H9 (cell line): ENCODE results near the gene ATP13A2. TPM values are rescaled to one million over a fixed set of nuclear protein-coding genes. Genes with fewer than 3 reads are reported as not detected.

Source experiments
- DNase-seq: peaks from one replicate; pipeline ENCODE4 v3.0.0-alpha.2; 2017
- H2AFZ ChIP-seq: one replicate; pipeline ENCODE4 v1.6.1; 2013; ENCODE audit warnings: mild to moderate bottlenecking, low read length, control low read depth, moderate library complexity
- H2AK5ac ChIP-seq: 2 replicates; pipeline ENCODE4 v1.6.1; 2013; ENCODE audit warnings: low read length, control low read depth, mixed read lengths; ENCODE audit not compliant: insufficient read length
- H2BK120ac ChIP-seq: one replicate; pipeline ENCODE4 v1.6.1; 2013; ENCODE audit warnings: low read depth, mild to moderate bottlenecking, low read length, control low read depth, inconsistent platforms; ENCODE audit not compliant: poor library complexity, severe bottlenecking
- H2BK12ac ChIP-seq: 2 replicates; pipeline ENCODE4 v1.6.1; 2013; ENCODE audit warnings: low read length, control low read depth, mixed read lengths, low read depth; ENCODE audit not compliant: insufficient read length
- H2BK15ac ChIP-seq: 2 replicates; pipeline ENCODE4 v1.6.1; 2013; ENCODE audit warnings: low read depth, low read length, control low read depth
- H2BK20ac ChIP-seq: one replicate; pipeline ENCODE4 v1.6.1; 2013; ENCODE audit warnings: low read depth, mild to moderate bottlenecking, low read length, control low read depth, inconsistent platforms; ENCODE audit not compliant: poor library complexity, severe bottlenecking
- H2BK5ac ChIP-seq: 2 replicates; pipeline ENCODE4 v1.6.1; 2013; ENCODE audit warnings: low read length, control low read depth, mixed read lengths; ENCODE audit not compliant: insufficient read length
- H3K14ac ChIP-seq: 2 replicates; pipeline ENCODE4 v1.6.1; 2013; ENCODE audit warnings: low read length, control low read depth; ENCODE audit not compliant: insufficient read depth
- H3K18ac ChIP-seq: 2 replicates; pipeline ENCODE4 v1.6.1; 2013; ENCODE audit warnings: low read depth, mild to moderate bottlenecking, mixed read lengths, low read length, control low read depth; ENCODE audit not compliant: insufficient read length
- H3K23ac ChIP-seq: 2 replicates; pipeline ENCODE4 v1.6.1; 2013; ENCODE audit warnings: low read length, control low read depth, mixed read lengths, low read depth; ENCODE audit not compliant: insufficient read length
- H3K23me2 ChIP-seq: 2 replicates; pipeline ENCODE4 v1.6.1; 2013; ENCODE audit warnings: low read depth, mild to moderate bottlenecking, mixed read lengths, low read length, control low read depth; ENCODE audit not compliant: insufficient read length, poor library complexity, severe bottlenecking
- H3K27ac ChIP-seq: 2 replicates; pipeline ENCODE4 v1.5.1; 2013; ENCODE audit warnings: low read length, control low read depth, mixed read lengths, low read depth; ENCODE audit not compliant: insufficient read length
- H3K27me3 ChIP-seq: 2 replicates; pipeline ENCODE4 v1.6.1; 2013; ENCODE audit warnings: low read length, control low read depth, inconsistent platforms; ENCODE audit not compliant: insufficient read depth
- H3K4ac ChIP-seq: 2 replicates; pipeline ENCODE4 v1.6.1; 2013; ENCODE audit warnings: low read depth, mild to moderate bottlenecking, control low read depth, inconsistent platforms, low read length, moderate library complexity
- H3K4me1 ChIP-seq: 2 replicates; pipeline ENCODE4 v1.6.1; 2013; ENCODE audit warnings: low read length, control low read depth, inconsistent platforms; ENCODE audit not compliant: insufficient read depth
- H3K4me2 ChIP-seq: 2 replicates; pipeline ENCODE4 v1.6.1; 2013; ENCODE audit warnings: low read length, control low read depth, mixed read lengths; ENCODE audit not compliant: insufficient read length, insufficient read depth
- H3K56ac ChIP-seq: 2 replicates; pipeline ENCODE4 v1.6.1; 2013; ENCODE audit warnings: low read depth, mild to moderate bottlenecking, mixed read lengths, low read length, control low read depth; ENCODE audit not compliant: insufficient read length
- H3K79me1 ChIP-seq: 2 replicates; pipeline ENCODE4 v1.6.1; 2013; ENCODE audit warnings: low read depth, mild to moderate bottlenecking, moderate library complexity, low read length, control low read depth, inconsistent platforms; ENCODE audit not compliant: insufficient read depth, poor library complexity, severe bottlenecking
- H3K79me2 ChIP-seq: 2 replicates; pipeline ENCODE4 v1.6.1; 2013; ENCODE audit warnings: low read length, control low read depth, inconsistent platforms; ENCODE audit not compliant: insufficient read depth
- H3K9ac ChIP-seq: 2 replicates; pipeline ENCODE4 v1.6.1; 2013; ENCODE audit warnings: low read length, control low read depth, mixed read lengths; ENCODE audit not compliant: insufficient read length; ENCODE audit errors: extremely low read depth
- H3K9me3 ChIP-seq: one replicate; pipeline ENCODE4 v1.6.1; 2013; ENCODE audit warnings: low read depth, low read length, inconsistent platforms; ENCODE audit not compliant: control insufficient read depth
- H3T11ph ChIP-seq: one replicate; pipeline ENCODE4 v1.6.1; 2013; ENCODE audit warnings: mild to moderate bottlenecking, low read length, control low read depth, inconsistent platforms
- H4K20me1 ChIP-seq: one replicate; pipeline ENCODE4 v1.6.1; 2013; ENCODE audit not compliant: control insufficient read depth, insufficient read length, insufficient read depth
- H4K5ac ChIP-seq: 2 replicates; pipeline ENCODE4 v1.6.1; 2013; ENCODE audit warnings: low read depth, mild to moderate bottlenecking, mixed read lengths, low read length, control low read depth; ENCODE audit not compliant: insufficient read length
- H4K8ac ChIP-seq: replicated peaks from 2 replicates; pipeline ENCODE4 v1.6.1; 2013; ENCODE audit warnings: low read length, control low read depth, mixed read lengths, low read depth; ENCODE audit not compliant: insufficient read length
- H4K91ac ChIP-seq: 2 replicates; pipeline ENCODE4 v1.6.1; 2013; ENCODE audit warnings: low read depth, mild to moderate bottlenecking, moderate library complexity, mixed read lengths, low read length, control low read depth; ENCODE audit not compliant: insufficient read length
- H3K27ac Mint-ChIP-seq, 3 experiments: 2 replicates in 2 of 3; 3 replicates in 1 of 3; pipeline ENCODE4 v1.8.0; 2020 to 2021; ENCODE audit warnings: mixed read lengths in 3 of 3, mild to moderate bottlenecking in 1 of 3, moderate library complexity in 1 of 3
- H3K27me3 Mint-ChIP-seq: 2 replicates; pipeline ENCODE4 v1.8.0; 2021; ENCODE audit warnings: low read depth, mild to moderate bottlenecking, moderate library complexity, mixed read lengths
- H3K36me3 Mint-ChIP-seq, 3 experiments: 2 replicates in 2 of 3; 3 replicates in 1 of 3; pipeline ENCODE4 v1.8.0; 2020 to 2021; ENCODE audit warnings: low read depth in 3 of 3, mixed read lengths in 3 of 3; ENCODE audit not compliant: insufficient read depth in 1 of 3
- H3K4me1 Mint-ChIP-seq, 2 experiments: 2 replicates each; pipeline ENCODE4 v1.8.0; 2020; ENCODE audit warnings: mixed read lengths in 2 of 2
- H3K4me3 Mint-ChIP-seq, 2 experiments: 2 replicates in 1 of 2; 3 replicates in 1 of 2; pipeline ENCODE4 v1.8.0; 2020 to 2021; ENCODE audit warnings: mild to moderate bottlenecking in 2 of 2, mixed read lengths in 2 of 2, moderate library complexity in 1 of 2
- H3K9me3 Mint-ChIP-seq, 2 experiments: 2 replicates in 1 of 2; 3 replicates in 1 of 2; pipeline ENCODE4 v1.8.0; 2020; ENCODE audit warnings: mild to moderate bottlenecking in 2 of 2, mixed read lengths in 2 of 2, moderate library complexity in 1 of 2
- CTCF ChIP-seq: fragments of 200-600 bp; sonication (generic); conservative IDR thresholded peaks from 3 replicates; pipeline ENCODE4 v1.8.0; 2021; ENCODE audit warnings: antibody characterized with exemption, mild to moderate bottlenecking
- WGBS: extraction: QIAGEN DNeasy Blood & Tissue Kit; methylation state at CpG from one replicate; pipeline ENCODE4 v1.1.7; 2013; ENCODE audit warnings: missing lambda C conversion rate, low lambda C conversion rate, mixed read lengths; ENCODE audit not compliant: insufficient read length; ENCODE audit errors: extremely low coverage; 5-methylcytosine and 5-hydroxymethylcytosine counted together
- total RNA-seq: library from RNA; stranded (reverse); gene quantifications from 2 replicates; pipeline ENCODE4 v1.2.1, GENCODE V29; 2021

ATP13A2 gene
- total RNA-seq, 1 experiment from 2014 or later, result 53.6 TPM

GRCh38 chr1:16999863-17000262 lies 11.9 kb downstream of the ATP13A2 start:
- Histone ChIP-seq H4K91ac (no peak overlapping the region), H3K27me3 (no peaks in the 10 kb centered on the region), H3K18ac (no peak overlapping the region), H4K20me1 (no peaks in the 10 kb centered on the region), H2BK120ac (no peak overlapping the region), H3K4me1 (no peaks in the 10 kb centered on the region), H3K23ac (no peak overlapping the region), H3K56ac (no peak overlapping the region), H3K9me3 (no peaks in the 10 kb centered on the region), H3T11ph (no peak overlapping the region), H2BK5ac (no peak overlapping the region), H3K27ac (no peak overlapping the region), H2BK15ac (no peak overlapping the region), H2BK12ac (no peak overlapping the region), H4K5ac (no peak overlapping the region), H3K4ac (no peak overlapping the region), H3K4me2 (no peak overlapping the region), H2BK20ac (no peak overlapping the region), H3K23me2 (no peaks in the 10 kb centered on the region), H2AFZ (no peak overlapping the region), H3K9ac (no peak overlapping the region), H4K8ac (no peak overlapping the region), H3K79me1 (no peaks in the 10 kb centered on the region), H3K14ac (no peak overlapping the region), H3K79me2 (no peaks in the 10 kb centered on the region), H2AK5ac (no peak overlapping the region)
- Mint-ChIP-seq H3K36me3 (peaks cover 15 to 60% (median 48%) of the 10 kb centered on the region in 3 experiments), H3K4me3 (no peak overlapping the region), H3K9me3 (no peaks in the 10 kb centered on the region), H3K27me3 (no peaks in the 10 kb centered on the region), H3K4me1 (no peaks in the 10 kb centered on the region), H3K27ac (no peak overlapping the region)
- no CpG with 5 or more reads among the region's 8 CpGs for WGBS
- TF ChIP-seq CTCF, result peak; percentile 46
- no peak for DNase-seq
